ENCODE results near the gene ZCCHC12.
"Not testable (repeated sequence)": the region's sequence is repeated elsewhere in the genome, so short reads cannot be mapped to it uniquely, and the experiment has no call there.

ZCCHC12 gene

DNA sequence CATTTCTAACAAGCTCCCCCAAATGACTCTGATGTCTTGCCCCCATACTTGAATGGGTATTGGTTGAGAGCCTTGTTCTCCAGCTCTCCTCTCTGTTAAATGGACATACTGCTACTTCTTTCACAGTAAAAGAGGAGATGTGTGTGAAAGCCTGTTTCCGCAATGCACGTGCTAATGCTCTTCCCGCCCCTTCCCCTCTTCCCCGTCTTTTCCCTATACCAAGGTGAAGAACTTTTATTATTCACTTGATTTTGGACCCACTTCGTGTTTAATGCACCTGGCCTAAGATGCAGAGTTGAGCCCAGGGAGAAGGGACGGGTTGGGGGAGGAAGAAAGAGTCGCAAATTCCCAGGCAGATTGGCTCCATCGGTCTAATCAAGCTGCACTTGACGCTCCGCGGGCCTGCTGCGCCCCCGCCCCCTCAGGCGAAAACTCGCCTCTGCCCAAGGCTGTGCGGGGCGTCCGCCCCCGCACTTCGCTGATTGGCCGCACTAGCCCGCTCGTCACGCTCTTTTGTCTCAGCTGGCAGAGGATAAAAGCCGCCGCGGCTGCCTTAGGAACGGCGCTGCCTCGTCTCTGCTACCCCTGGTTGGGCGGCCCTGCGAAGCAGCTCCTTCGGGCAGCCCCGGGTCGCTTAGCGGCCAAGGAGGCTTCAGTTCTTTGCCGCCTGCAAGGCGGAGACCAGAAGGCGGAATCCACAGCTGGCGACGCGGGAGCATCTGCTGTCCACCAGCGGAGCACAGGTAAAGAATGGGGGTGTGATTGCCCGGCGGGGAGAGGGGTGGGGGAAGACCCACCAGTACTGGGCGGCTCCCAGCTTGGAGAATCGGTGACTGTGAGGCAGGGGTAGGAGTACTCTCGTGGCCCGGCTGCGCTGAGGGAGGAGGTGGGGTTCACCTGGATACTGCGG is at the start of gene ZCCHC12:
Gene ZCCHC12 (plus strand): TSS at position 562 of the 910 bp plus-strand sequence. CDS start 1,421 bp downstream, outside the sequence.
- no peak for DNase-seq (ENCODE audit: low read depth in 2 of 2)

DNA sequence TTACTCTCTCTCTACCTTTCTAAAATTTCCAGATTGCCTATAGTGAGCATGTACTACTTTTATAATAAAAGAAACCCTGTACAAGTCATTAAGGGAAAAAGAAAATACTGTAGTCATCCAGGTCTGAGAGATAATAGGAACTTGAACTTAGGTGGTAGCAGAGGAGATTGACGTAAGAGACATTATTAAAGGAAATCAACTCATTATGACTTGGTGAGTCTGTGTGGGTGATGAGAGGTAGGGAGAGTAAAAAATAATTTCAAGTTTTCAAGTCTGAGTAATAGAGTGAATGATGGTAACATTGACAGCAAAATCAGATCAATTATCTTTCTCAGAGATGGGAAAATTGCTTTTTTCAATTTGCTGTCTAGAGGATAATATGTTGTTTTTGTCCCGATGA is 44.0 kb upstream of the ZCCHC12 start:
- DNase-seq (ENCODE audit: low read depth in 2 of 2) = no peak

DNA sequence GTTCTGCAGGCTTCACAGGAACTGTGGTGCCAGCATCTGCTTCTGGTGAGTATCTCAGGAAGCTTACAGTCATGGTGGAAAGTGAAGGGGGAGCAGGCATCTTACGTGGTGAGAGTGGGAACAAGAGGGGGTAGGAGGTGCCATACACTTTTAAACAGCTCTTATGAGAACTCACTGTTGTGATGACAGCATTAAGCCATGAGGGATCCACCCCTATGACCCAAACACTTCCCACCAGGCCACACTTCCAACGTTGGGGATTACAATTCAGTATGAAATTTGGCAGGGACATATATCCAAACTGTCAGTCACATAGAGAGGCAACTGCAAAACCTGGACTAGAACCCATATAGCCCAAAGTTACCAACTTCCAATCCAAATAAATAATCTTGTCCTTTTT is 43.1 kb upstream of the ZCCHC12 start:
- DNase-seq (ENCODE audit: low read depth in 2 of 2) = no peak

DNA sequence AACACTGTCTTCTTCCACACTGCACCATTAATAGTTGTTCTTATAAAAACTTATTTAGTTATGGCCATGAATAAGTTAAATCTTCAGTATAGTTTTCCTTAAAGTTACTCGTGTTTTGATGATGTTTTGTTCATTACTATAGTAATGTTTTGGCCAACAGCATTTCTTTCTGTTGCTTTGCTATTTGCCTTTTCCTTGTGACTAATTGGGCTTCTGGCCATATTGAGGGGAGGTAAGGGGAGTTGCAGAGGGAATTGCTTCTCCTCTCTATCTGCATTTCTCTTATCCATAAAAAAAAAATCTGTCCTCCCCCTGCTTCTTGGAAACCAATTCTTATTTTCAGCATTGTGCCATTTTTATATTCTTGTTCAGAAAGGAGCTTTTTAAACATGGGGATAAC is 42.7 kb upstream of the ZCCHC12 start:
- no peak for DNase-seq (ENCODE audit: low read depth in 2 of 2)

DNA sequence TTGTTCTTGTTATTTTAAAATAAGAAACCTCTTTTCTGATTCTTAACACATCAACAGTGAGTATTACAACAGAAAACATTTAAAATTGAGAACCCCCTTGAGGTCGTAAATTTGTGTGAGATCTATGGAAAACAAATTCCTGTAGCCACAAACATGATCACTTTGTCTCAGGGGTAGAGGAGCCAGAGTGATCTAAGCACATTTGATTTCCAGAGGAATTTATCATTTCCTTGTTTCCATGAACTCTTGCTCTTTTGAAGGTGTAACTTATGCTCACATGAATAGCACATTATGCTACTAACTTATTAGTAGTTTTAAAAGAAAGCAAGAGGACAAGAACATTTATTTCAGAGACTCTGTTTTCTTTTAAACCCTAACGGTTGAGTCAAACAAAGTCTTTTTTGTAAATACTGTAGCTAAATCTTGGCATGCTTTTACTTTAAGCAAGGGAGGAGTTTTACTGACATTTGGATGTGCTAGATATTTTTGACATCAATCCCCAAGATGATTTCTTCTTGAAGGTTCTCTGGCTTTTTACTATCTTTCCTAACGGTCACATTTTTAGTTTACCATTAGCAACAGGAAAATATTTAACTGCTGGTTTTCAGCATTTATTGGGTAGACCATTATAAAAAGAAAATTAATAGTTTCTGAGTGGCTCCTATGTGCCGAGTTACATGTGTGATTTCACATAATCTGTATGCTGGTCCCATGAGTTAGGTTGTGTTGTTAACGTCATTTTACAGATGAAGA is 27.9 kb upstream of the ZCCHC12 start:
- DNase-seq (ENCODE audit: low read depth in 2 of 2) = no peak

DNA sequence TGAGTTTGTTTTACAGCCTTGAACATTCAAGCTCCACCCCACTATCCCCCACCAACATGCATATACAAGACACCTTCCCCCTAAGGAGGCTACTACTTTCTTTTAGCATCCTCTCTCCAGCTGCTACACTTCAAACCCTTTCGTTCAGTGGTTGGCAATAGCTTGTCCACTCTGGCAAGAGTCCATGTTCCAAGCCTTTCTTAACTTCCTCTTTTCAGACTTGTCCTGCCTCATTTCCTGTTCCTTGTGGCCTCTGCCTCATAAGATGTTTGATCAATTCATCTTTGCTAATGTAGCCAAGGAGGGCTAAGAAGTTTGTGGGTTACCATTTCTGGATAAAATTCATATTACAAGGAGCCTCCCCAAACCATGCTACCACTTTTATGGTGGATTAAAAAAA is 20.8 kb upstream of the ZCCHC12 start:
- no peak for DNase-seq (ENCODE audit: low read depth in 2 of 2)

DNA sequence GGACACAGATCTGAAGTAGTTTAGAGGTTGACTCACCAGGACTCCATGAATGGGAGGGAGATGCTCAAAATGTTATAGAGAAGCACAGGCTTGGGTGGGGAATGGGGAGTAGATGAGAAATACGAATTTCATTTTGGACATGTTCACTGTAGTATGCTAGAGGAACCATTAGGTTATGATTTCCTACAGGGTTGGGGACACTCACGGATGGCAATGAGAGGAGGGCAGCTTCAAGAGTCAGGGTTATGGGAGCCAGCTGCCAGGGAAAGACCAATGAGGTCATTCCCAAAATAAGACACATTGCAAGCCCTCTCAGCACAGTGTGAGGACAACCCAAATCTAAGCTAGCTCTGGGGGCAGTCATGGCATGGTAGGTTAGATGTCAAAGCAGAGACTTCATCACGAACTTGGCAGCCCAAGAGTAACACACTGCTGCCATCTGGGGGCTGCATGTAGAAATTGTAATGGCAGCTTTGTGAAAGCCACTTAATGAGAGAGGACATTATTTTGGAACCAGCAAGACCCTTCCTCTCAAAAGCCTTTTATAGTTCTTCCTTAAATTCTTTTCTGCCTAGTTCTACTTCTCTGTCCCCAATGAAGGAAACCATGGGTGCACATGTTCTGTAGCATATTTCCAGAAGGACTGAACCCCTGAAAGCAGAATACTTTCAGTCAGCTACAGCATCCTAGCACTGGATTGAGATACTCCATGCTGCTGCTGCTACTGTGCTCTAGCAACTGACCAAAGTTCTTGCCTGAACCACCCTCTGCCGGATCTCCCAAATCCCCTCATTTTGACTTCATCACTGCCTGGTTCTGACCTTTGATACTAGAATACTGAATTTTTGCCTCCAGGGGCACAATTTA is 16.2 kb upstream of the ZCCHC12 start:
- DNase-seq (ENCODE audit: low read depth in 2 of 2) = no peak

DNA sequence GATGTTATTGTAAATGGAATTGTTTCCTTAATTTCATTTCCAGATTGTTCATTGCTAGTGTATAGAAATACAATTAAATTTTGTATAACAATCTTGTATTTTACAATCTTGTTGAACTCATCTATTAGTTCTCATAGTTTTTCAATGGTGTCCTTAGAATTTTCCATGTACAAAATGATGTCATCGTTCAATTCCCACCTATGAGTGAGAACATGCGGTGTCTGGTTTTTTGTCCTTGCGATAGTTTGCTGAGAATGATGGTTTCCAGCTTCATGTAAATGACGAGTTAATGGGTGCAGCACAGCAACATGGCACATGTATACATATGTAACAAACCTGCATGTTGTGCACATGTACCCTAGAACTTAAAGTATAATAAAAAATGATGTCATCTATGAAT is 6.4 kb upstream of the ZCCHC12 start:
- DNase-seq (ENCODE audit: low read depth in 2 of 2) = not testable (repeated sequence)

DNA sequence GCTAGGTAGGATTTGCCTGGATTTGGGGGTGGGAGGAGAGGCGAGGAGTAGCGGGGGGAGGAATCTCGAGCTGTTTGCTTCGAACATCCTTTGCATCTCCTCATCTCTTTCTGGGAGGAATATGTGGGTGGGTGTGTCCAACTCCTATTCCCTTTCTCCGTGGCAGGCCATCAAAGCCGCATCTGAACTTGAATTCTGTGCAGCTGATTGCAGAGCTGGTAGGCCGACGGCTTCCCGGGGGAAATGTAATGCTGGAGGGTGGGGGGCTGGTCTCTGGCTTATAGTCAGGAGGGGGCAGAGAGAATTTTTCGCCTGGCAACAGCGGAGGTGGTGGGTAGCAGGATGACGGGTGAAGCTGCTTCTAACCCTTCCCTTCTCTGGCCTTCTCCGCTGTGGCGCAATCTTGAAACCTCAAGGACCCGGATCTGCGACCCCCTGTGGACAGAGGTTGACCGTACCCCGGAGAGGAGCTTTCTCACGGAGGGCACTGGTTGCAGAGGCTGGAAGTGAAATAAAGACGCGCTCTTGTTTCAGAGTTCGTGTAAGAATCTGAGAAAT is 628 bp downstream of the ZCCHC12 start:
- DNase-seq (ENCODE audit: low read depth in 2 of 2) = no peak

DNA sequence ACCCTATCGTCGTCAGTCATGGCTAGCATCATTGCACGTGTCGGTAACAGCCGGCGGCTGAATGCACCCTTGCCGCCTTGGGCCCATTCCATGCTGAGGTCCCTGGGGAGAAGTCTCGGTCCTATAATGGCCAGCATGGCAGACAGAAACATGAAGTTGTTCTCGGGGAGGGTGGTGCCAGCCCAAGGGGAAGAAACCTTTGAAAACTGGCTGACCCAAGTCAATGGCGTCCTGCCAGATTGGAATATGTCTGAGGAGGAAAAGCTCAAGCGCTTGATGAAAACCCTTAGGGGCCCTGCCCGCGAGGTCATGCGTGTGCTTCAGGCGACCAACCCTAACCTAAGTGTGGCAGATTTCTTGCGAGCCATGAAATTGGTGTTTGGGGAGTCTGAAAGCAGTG is 1.6 kb downstream of the ZCCHC12 start:
- DNase-seq (ENCODE audit: low read depth in 2 of 2) = no peak

DNA sequence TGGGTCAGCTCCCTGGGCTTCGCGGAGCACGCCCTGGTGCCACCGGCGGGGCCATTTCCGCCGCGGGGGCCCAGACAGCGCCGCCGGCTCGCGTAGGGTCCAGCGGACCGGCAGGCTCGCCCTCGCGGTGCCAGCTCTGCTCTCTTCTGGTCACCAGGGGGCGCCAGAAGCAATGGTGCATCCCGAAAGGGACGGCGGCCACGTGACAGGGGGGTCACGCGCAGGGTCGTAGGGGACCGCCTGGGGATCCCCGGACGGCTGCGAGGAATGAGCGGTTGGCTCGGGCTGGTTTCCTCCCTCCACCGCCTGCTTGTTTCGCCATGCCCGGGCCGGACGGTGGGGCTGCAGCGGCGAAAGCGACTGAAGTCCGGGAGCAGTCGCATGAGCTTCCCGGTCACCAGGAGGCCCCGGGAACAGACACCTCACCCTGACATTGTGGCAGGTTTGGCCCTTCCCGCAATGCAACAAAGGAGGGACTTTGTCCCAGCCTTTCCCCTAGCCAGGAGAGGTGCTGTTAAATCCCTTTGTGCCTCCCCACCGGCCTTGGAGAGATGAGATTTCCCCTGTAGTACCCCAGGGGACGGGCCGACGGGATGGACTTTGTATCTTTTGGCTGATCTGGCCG is 15.8 kb downstream of the ZCCHC12 start:
- DNase-seq (ENCODE audit: low read depth in 2 of 2) = peak in 1 of 2 donors; percentile 43

DNA sequence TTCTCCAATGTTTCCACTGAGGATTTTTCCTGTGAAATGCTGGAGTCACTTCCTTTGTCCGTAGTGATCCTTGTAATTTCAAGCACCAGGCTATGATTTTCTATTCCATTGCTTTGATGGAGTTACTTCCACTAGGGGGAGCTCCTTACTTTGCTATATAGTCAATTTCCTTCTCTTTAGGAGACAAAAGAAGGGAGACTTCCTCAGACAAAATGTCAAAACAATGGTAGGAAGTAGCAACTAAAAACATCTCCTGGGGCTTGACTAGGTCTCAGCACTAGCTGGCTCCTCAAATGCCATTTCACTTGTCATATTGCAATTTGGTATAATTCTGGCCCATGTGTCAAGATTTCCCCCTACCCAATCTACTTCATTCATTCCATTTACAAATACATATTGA is 24.1 kb downstream of the ZCCHC12 start:
- no peak for DNase-seq (ENCODE audit: low read depth in 2 of 2)

DNA sequence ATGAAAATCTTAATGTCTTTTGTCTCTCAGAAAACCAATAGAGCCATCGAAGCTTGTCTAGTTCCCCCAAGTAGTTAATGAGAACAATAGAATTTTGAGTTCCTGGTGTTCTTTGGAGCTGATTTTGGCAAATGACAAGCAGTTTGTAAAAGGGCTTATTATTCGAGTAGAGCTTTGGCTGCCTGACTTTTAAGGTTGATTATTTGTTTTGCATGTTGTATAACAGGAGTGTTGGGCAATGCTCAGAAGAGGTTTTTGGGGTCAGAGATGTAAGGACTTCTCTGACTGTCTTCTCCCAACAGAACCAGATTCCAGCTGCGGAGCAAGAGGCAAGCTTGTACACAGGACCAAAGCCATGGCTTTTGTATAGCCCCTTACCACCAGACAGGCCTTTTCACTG is 30.0 kb downstream of the ZCCHC12 start:
- DNase-seq (ENCODE audit: low read depth in 2 of 2) = no peak

DNA sequence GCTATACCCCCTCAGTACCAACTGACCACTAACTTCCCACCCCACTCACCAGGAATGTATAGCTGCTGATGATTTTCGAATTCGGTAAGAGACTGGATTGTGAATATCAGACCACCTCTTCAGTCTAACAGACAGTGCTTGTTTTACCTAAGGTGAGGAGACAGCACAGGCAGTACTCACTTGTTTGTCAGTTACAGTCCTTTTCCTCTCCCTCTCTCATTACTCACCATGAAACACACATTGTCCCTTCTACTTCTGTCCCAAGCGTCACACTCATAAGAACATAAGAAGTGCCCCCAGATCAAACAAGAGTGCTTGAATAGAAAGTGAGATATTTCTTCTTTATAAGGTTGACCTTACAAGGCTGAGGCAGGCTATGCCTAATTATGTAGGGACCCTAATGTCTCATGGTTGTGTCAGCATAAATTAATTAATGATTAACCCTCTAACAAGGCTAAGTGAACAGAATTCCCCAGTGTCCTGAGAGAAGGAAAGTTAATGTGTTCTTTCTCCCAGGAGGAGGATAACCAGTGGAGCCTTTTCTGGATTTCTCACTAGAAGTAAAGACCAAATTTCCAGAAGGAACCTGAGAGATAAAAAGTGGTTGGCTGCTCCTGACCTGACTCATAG is 32.2 kb downstream of the ZCCHC12 start:
- DNase-seq (ENCODE audit: low read depth in 2 of 2) = no peak

DNA sequence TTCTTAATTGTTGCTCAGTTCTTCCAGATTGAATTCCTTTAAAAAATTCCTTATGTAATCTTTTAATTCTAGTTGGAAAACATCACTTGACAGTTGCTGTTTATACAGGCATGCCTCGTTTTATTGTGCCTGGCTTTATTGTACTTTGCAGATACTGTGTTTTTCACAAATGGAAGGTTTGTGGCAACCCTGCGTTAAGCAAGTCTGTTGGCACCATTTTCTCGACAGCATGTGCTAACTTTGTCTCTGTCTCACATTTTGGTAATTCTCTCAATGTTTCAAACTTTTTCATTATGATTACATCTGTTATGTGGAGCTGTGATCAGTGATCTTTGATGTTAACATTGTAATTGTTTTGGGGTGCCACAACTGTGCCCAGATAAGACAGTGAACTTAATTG is 33.4 kb downstream of the ZCCHC12 start:
- DNase-seq (ENCODE audit: low read depth in 2 of 2) = no peak

DNA sequence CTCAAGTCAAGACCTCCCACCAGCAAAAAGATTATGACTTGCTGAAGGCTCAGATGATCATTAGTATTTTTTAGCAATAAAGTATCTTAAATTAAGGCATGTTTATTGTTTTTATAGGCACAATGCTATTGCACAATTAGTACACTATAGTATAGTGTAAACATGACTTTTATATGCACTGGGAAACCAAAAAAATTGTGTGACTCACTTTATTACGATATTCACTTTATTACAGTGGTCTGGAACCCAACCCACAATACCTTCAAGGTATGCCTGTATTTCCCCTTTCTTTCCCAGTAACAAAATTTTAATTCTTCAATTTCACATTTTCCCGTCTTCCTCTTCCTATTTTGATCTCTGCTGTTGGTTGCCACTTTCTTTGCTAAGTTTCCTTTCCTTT is 37.7 kb downstream of the ZCCHC12 start:
- no peak for DNase-seq (ENCODE audit: low read depth in 2 of 2)

DNA sequence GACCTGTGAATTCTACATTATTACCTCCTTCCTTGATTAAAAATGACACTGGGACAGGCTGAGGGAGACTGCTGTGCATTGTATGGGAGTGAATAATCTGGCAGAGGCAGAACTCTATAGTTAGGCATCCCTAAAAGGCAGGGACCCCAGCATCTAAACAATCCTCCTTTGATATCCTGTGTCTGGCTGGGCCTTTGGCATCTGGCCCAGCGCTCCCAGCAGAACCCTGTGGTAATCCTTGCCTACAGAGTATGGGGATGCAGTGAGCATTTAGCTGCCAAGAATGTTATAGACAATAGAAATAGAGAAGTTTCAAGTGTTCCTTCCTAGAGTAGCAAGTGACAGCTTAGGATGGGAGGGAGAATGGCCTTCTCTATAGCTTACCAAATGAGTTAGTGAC is 38.5 kb downstream of the ZCCHC12 start:
- no peak for DNase-seq (ENCODE audit: low read depth in 2 of 2)

DNA sequence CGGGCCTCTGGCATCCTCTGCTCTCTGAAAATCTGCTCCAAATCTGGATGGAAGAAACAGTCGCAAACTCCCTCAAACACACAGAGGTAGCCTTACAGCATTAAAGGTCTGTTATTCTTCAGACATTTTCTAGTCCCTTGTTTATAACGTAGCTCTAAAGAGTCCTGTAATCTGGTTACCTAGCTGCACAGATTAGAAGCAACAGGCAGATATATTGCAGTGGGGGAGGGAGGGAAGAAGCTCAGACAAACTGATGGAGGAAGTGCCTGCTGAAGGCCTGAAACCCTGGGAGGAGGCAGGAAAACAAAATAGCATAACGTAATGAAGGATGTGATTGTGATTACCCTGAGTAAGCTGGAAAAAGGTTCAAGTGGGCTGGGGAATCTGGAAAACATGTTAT is 39.4 kb downstream of the ZCCHC12 start:
- no peak for DNase-seq (ENCODE audit: low read depth in 2 of 2)

DNA sequence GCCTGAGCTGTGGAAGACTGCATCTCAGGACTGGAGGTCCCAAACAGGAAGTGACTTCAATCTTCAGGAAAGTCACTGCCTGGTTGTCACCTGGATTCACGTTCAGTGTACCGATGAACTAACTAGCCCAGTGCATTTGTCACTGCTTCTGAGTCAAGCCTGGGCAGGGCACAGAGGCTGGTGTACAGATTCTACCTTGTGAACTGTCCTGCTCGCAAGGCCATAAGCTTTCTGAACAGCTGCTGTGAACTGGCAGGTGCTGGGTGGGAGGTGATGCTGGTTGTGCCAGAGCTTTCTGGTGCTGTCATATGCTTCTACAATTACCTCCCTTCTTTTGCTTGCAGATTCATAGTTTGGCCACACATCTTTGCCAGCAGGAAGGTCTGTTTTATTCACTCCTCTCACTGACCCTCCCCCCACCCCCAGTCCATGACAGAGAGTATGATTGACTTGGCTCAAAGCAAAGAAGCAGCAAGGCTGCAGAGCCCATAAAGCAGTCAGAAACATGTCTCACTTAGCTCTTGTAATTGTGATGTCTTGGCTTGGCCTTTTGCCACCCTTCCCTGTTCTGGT is 40.5 kb downstream of the ZCCHC12 start:
- DNase-seq (ENCODE audit: low read depth in 2 of 2) = no peak

DNA sequence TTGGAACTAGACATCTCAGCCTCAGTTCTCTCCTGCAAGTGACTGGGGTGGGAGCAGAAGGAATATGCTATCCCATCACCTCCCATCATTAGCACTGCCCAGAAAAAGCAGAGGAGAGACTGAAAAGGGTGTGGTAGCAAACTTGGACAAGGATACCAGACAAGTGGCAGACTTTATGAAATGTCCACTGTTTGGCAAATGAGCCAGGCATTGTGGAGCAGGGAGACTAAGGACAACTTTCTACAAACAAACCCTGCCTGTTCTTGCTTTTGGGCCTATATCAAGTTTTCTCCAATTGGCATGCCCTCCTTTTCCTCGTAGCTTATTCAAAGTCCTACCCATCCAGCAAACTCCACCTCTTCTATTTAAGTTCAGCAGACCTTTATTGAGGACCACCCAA is 41.6 kb downstream of the ZCCHC12 start:
- no peak for DNase-seq (ENCODE audit: low read depth in 2 of 2)
